Skeletal muscle tissue (tissue), 4 donors: ENCODE results near the gene ADPRHL1. TPM values are rescaled to one million over a fixed set of nuclear protein-coding genes. Genes with fewer than 3 reads are reported as not detected.

Experiments
- H3K27ac ChIP-seq: one replicate; pipeline ENCODE4 v1.7.0; 2013; ENCODE audit warnings: mild to moderate bottlenecking, low read depth, low read length, inconsistent platforms
- H3K27me3 ChIP-seq, 3 donors: one replicate each; pipeline ENCODE4 v1.7.0; 2013; ENCODE audit warnings: low read length in 3 of 3; ENCODE audit not compliant: control insufficient read depth in 3 of 3, insufficient read depth in 3 of 3
- H3K36me3 ChIP-seq, 3 donors: one replicate each; pipeline ENCODE4 v1.7.0; 2013; ENCODE audit warnings: low read length in 3 of 3; ENCODE audit not compliant: control insufficient read depth in 3 of 3, insufficient read depth in 3 of 3
- H3K4me1 ChIP-seq, 3 donors: one replicate each; pipeline ENCODE4 v1.7.0; 2013; ENCODE audit warnings: low read length in 3 of 3, mild to moderate bottlenecking in 3 of 3; ENCODE audit not compliant: control insufficient read depth in 3 of 3, insufficient read depth in 3 of 3
- H3K4me3 ChIP-seq, 3 donors: one replicate each; pipeline ENCODE4 v1.7.0; 2013; ENCODE audit warnings: low read length in 3 of 3
- H3K9ac ChIP-seq, 3 donors: one replicate each; pipeline ENCODE4 v1.7.0; 2013; ENCODE audit warnings: low read length in 3 of 3, mild to moderate bottlenecking in 3 of 3, moderate library complexity in 2 of 3, low read depth in 1 of 3
- H3K9me3 ChIP-seq, 3 donors: one replicate each; pipeline ENCODE4 v1.7.0; 2013; ENCODE audit warnings: low read length in 3 of 3; ENCODE audit not compliant: control insufficient read depth in 3 of 3
- total RNA-seq: library from RNA; depleted of rRNA; stranded (reverse); fragments of >200 nt; gene quantifications from one replicate; pipeline ENCODE4 v1.2.3, GENCODE V29; 2014
- donor health status: Osteomylitis.

The ADPRHL1 gene
- 124 TPM for total RNA-seq

- peaks cover 24 to 26% (median 24%) of the 10 kb centered on the region in 3 donors for H3K36me3 ChIP-seq
- H3K9ac ChIP-seq: peak within 1 kb of the TSS; percentile 84 to 97 (median 91)
- no peaks in the 10 kb centered on the region for H3K9me3 ChIP-seq
- peaks cover 28 to 47% (median 34%) of the 10 kb centered on the region in 3 donors for H3K4me1 ChIP-seq
- H3K27me3 ChIP-seq: no peaks in the 10 kb centered on the region
- H3K4me3 ChIP-seq: peak within 1 kb of the TSS; percentile 89 to 94 (median 91)
- H3K27ac ChIP-seq: peak within 1 kb of the TSS; percentile 96
Observed at GRCh38 chr13:113452942-113453901, at the start of gene ADPRHL1. Gene ADPRHL1, minus strand, starts transcription at chr13:113453488. Its CDS starts 51 bp downstream, at chr13:113453437.

DNA sequence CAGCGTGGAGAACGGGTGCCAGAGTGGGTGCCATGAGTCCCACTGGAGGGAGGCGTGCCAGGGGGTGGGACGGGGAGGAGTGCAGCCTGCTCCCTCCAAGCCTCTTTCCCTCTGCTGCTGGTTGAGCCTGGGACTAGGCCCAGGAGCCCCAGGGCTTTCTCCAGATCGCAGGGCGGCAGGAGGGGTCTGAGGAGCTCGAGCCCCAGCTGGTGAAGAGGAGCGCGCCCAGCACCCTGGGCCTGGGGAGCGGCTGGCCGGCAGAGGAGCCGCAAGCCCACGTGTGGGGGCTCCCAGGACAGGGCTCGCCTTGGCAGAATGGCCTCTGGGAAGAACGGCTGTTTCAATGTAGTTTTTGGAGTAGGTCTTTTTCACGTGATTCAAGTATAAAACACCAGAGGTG, 49.4 kb upstream of the ADPRHL1 start:
- H3K4me1 ChIP-seq: peaks cover 0 to 12% (median 5%) of the 10 kb centered on the region in 3 donors
- H3K9me3 ChIP-seq: no peaks in the 10 kb centered on the region
- H3K27me3 ChIP-seq: no peaks in the 10 kb centered on the region
- H3K36me3 ChIP-seq: peaks cover 23 to 66% (median 54%) of the 10 kb centered on the region in 3 donors
- H3K9ac ChIP-seq: no peak overlapping the region
- no peak overlapping the region for H3K27ac ChIP-seq
- H3K4me3 ChIP-seq: no peak overlapping the region

DNA sequence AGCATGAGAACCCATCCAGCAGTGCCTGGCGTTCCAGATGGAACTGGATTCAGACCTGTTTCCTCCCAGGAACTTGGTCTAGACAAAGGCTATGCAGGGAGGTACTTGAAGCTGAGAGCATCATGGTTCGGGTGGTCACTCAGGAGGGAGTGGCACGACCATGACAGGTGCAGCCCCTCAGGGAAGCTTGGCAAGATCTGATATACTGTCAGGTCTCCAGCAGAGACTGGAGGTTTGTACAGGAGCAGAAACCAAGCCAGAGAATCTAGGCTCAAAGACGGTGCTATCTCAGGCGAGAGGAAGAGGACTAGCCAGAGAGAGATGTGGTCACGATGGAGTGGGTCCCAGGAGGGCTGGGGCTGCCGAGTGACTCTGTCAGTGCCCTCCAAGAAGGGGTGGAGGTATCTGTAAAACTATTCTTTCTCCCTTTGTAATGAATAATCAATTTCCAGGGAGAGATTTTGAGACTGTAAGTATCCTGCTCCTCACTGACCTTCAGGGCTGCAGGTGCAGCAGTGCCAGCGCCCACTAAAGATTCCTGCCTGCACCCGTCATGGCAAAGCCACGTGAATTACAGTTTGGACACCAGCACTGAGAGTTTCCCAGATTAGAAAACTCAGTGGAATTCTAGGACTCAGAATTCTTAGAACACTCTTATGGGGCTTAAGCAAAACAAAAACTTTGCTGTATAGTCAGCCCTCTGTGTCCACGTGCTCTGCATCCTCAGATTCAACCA, 47.4 kb upstream of the ADPRHL1 start:
- Histone ChIP-seq H3K9me3 (no peaks in the 10 kb centered on the region), H3K36me3 (peaks cover 33 to 83% (median 69%) of the 10 kb centered on the region in 3 donors), H3K27me3 (no peaks in the 10 kb centered on the region), H3K27ac (no peak overlapping the region), H3K4me3 (no peak overlapping the region), H3K4me1 (peaks cover 0 to 16% (median 10%) of the 10 kb centered on the region in 3 donors), H3K9ac (peak overlapping the region in 1 of 3 donors; percentile 16)

DNA sequence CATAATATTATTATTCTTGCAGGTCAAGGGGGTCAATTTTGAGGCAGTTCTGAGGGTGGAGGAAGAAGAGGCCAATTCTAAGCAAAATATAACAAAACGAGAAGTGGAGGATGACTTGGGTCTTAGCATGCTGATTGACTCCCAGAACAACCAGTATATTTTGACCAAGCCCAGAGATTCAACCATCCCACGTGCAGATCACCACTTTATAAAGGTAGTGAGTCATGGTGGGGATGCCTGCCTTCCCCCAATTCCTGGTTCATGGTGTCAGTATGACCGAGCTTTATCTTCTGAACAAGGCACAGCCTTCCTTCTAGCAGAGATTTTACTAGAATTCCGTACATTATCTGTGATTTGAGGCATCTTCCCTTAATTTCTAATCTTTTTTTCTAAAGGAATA, 46.6 kb upstream of the ADPRHL1 start:
- H3K4me1 ChIP-seq: peaks cover 0 to 21% (median 13%) of the 10 kb centered on the region in 3 donors

DNA sequence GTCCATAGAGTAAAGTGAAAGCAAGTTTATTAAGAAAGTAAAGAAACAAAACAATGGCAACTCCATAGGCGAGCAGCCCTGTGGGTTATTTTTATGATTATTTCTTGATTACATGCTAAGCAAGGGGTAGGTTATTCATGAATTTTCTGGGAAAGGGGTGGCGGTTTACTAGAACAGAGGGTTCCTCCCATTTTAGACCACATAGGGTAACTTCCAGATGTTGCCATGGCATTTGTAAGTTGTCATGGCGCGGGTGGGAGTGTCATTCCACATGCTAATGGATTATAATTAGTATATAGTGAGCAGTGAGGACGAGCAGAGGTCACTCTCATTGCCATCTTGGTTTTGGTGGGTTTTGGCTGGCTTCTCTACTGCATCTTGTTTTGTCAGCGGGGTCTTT, 45.6 kb upstream of the ADPRHL1 start:
- Histone ChIP-seq H3K4me3 (no peak overlapping the region), H3K9me3 (no peaks in the 10 kb centered on the region), H3K36me3 (peaks cover 34 to 78% (median 61%) of the 10 kb centered on the region in 3 donors), H3K27ac (no peak overlapping the region), H3K9ac (no peak overlapping the region), H3K27me3 (no peaks in the 10 kb centered on the region), H3K4me1 (peaks cover 2 to 27% (median 21%) of the 10 kb centered on the region in 3 donors)

More for the DNA sequence above, 46.6 kb upstream of the ADPRHL1 start:
- Histone ChIP-seq H3K9me3 (no peaks in the 10 kb centered on the region), H3K9ac (no peak overlapping the region), H3K36me3 (peaks cover 37 to 89% (median 70%) of the 10 kb centered on the region in 3 donors), H3K27ac (no peak overlapping the region), H3K4me3 (no peak overlapping the region), H3K27me3 (no peaks in the 10 kb centered on the region)

- H3K27ac ChIP-seq: no peak overlapping the region
- H3K9ac ChIP-seq: no peak overlapping the region
- H3K4me3 ChIP-seq: no peak overlapping the region
- peaks cover 5 to 43% (median 30%) of the 10 kb centered on the region in 3 donors for H3K4me1 ChIP-seq
- no peaks in the 10 kb centered on the region for H3K27me3 ChIP-seq
- no peaks in the 10 kb centered on the region for H3K9me3 ChIP-seq
- H3K36me3 ChIP-seq: peaks cover 28 to 63% (median 54%) of the 10 kb centered on the region in 3 donors
Observed at GRCh38 chr13:113497217-113497616, 43.9 kb upstream of the ADPRHL1 start.

DNA sequence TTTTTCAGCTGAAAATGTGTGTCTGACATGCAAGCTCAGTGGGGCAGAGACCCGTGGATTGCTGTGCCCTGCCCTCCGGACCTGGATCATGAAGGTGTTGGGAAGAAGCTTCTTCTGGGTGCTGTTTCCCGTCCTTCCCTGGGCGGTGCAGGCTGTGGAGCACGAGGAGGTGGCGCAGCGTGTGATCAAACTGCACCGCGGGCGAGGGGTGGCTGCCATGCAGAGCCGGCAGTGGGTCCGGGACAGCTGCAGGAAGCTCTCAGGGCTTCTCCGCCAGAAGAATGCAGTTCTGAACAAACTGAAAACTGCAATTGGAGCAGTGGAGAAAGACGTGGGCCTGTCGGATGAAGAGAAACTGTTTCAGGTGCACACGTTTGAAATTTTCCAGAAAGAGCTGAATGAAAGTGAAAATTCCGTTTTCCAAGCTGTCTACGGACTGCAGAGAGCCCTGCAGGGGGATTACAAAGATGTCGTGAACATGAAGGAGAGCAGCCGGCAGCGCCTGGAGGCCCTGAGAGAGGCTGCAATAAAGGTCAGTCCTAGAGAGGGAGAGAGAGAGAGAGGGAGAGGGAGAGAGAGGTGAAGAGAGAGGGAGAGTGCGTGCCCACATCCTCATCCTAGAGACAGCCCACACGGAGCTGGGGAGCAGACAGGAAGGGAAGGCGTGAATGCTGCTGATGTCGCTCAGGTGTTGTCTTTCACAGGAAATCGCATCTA, 42.4 kb upstream of the ADPRHL1 start:
- H3K9ac ChIP-seq: no peak overlapping the region
- peaks cover 12 to 51% (median 31%) of the 10 kb centered on the region in 3 donors for H3K4me1 ChIP-seq
- H3K36me3 ChIP-seq: peaks cover 24 to 49% (median 43%) of the 10 kb centered on the region in 3 donors
- no peak overlapping the region for H3K27ac ChIP-seq
- no peaks in the 10 kb centered on the region for H3K27me3 ChIP-seq
- no peaks in the 10 kb centered on the region for H3K9me3 ChIP-seq
- peak overlapping the region in 1 of 3 donors; percentile 9 for H3K4me3 ChIP-seq

DNA sequence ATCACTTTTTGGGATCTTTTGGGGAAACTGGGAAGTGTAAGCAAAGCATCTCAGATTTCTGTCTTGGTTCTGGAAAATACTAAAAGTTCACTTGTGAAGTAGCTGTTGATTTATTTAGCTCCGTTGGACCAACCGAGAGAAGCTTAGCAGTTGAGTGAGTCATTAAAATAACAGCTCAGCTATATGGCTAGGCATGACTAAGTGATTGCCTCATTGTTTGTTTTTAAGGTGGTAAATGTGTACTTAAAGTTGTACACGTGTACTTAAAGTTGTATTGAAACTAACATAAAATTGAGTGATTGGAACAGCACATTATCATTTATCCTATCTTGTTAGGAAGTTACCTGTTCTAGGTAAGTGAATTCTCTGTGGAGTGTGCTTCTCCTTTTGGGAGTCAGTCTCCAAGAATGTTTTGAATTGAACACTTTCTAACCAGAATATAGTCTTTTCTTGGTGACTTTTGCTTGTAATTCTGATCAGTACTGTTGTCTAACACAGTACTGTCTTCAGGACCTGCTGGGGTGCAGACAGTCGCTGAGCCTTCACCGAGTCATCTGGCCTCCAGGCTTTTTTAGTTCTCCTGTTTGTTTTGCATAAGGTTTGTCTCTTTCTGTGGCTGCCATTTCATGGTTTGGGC, 40.1 kb upstream of the ADPRHL1 start:
- H3K27me3 ChIP-seq: no peaks in the 10 kb centered on the region
- H3K4me3 ChIP-seq: peak overlapping the region in 1 of 3 donors; percentile 1
- peaks cover 26 to 63% (median 42%) of the 10 kb centered on the region in 3 donors for H3K4me1 ChIP-seq
- H3K36me3 ChIP-seq: peaks cover 14 to 30% (median 25%) of the 10 kb centered on the region in 3 donors
- H3K27ac ChIP-seq: peak overlapping the region; percentile 83
- H3K9me3 ChIP-seq: no peaks in the 10 kb centered on the region
- peak overlapping the region in 1 of 3 donors; percentile 38 for H3K9ac ChIP-seq

GRCh38 chr13:113491982-113492381, 38.7 kb upstream of the ADPRHL1 start:
- Histone ChIP-seq H3K27ac (peak overlapping the region; percentile 83), H3K9ac (peak overlapping the region; percentile 72 to 95 (median 87)), H3K27me3 (no peaks in the 10 kb centered on the region), H3K4me1 (peaks cover 40 to 69% (median 56%) of the 10 kb centered on the region in 3 donors), H3K9me3 (no peaks in the 10 kb centered on the region), H3K36me3 (peaks cover 9 to 16% (median 13%) of the 10 kb centered on the region in 3 donors), H3K4me3 (peak overlapping the region; percentile 80 to 88 (median 81))
